Left ventricle myocardium superior (tissue), 1 donor: ENCODE data around the gene NOTCH2. TPM values are rescaled to one million over a fixed set of nuclear protein-coding genes. Genes with fewer than 3 reads are reported as not detected.

Experiments
- ATAC-seq: fragments of 200-7000 bp; cut with Tn5 transposase; one replicate; pipeline ENCODE4 v1.9.1; 2020; ENCODE audit warnings: mild to moderate bottlenecking, moderate library complexity
- DNase-seq: peaks from one replicate; pipeline ENCODE4 v3.0.0-alpha.2; 2020
- intact Hi-C: fragments of 100-400 bp; cut with micrococcal nuclease; formaldehyde crosslinking; loops from one replicate; pipeline ENCODE4 v1.11.0; 2022
- total RNA-seq: library from RNA; stranded (reverse); fragmentation: NEBNext Ultra II Directional; extraction: Animal tissue kit (Norgen Biotek cat#: 25700); gene quantifications from one replicate; pipeline ENCODE4 v1.2.1, GENCODE V29; 2021
- donor health status: DM: no; HTN: yes; CAD: no; lungs with severe emphysema.

NOTCH2 gene
- total RNA-seq, 1 donor from 2014 or later, result 15.6 TPM

GRCh38 chr1:119896303-119896702 is 173.2 kb downstream of the NOTCH2 start, which contains the start of gene ADAM30:
Gene ADAM30, minus strand, starts transcription at chr1:119896515. Its CDS starts 179 bp downstream, at chr1:119896336.
- peak; percentile 34 for DNase-seq
- intact Hi-C loops, result no loop called here
- ATAC-seq, result peak; percentile 23

- ATAC-seq (no peak), DNase-seq (no peak)
- intact Hi-C loops, result no loop called here
Observed at GRCh38 chr1:119895102-119895501, 174.4 kb downstream of the NOTCH2 start.

GRCh38 chr1:119893827-119894700 is 175.4 kb downstream of the NOTCH2 start:
- intact Hi-C loops, result no loop called here
- ATAC-seq (no peak), DNase-seq (no peak)

GRCh38 chr1:119893238-119893791 is 176.1 kb downstream of the NOTCH2 start:
- DNase-seq (no peak), ATAC-seq (no peak)
- intact Hi-C loops, result no loop called here

GRCh38 chr1:119891386-119891785 is 178.1 kb downstream of the NOTCH2 start:
- intact Hi-C loops, result no loop called here
- ATAC-seq, result no peak
- no peak for DNase-seq

GRCh38 chr1:119888476-119888875 is 181.0 kb downstream of the NOTCH2 start:
- intact Hi-C loops, result no loop called here
- DNase-seq, result no peak
- ATAC-seq, result no peak

GRCh38 chr1:119887427-119887826 is 182.0 kb downstream of the NOTCH2 start:
- intact Hi-C loops, result no loop called here
- DNase-seq (no peak), ATAC-seq (no peak)

GRCh38 chr1:119885903-119886783 is 183.3 kb downstream of the NOTCH2 start:
- peak; percentile 69 for ATAC-seq
- DNase-seq, result peak; percentile 70
- intact Hi-C loops, result no loop called here

- ATAC-seq (no peak), DNase-seq (no peak)
- intact Hi-C loops, result no loop called here
Observed at GRCh38 chr1:119884711-119885110, 184.8 kb downstream of the NOTCH2 start.

- intact Hi-C loops, result no loop called here
- DNase-seq, result no peak
- ATAC-seq, result no peak
Observed at GRCh38 chr1:119883826-119884225, 185.6 kb downstream of the NOTCH2 start.

GRCh38 chr1:119882132-119883049 is 187.1 kb downstream of the NOTCH2 start:
- no peak for ATAC-seq
- intact Hi-C loops, result no loop called here
- no peak for DNase-seq

GRCh38 chr1:119879510-119880434 is 189.7 kb downstream of the NOTCH2 start:
- no peak for DNase-seq
- no peak for ATAC-seq
- intact Hi-C loops, result no loop called here

- intact Hi-C loops, result no loop called here
- no peak for ATAC-seq
- DNase-seq, result no peak
Observed at GRCh38 chr1:119878171-119878570, 191.3 kb downstream of the NOTCH2 start.

GRCh38 chr1:119874186-119874585 is 195.3 kb downstream of the NOTCH2 start:
- no peak for ATAC-seq
- intact Hi-C loops, result no loop called here
- no peak for DNase-seq

- no peak for DNase-seq
- intact Hi-C loops, result no loop called here
- peak; percentile 47 for ATAC-seq
Observed at GRCh38 chr1:119873135-119874015, 196.1 kb downstream of the NOTCH2 start.

GRCh38 chr1:119871881-119872280 is 197.6 kb downstream of the NOTCH2 start:
- DNase-seq, result no peak
- no peak for ATAC-seq
- intact Hi-C loops, result no loop called here
